A549 treated with Mapracorat at 1 μM for 4 hours (cell line): ENCODE results near the gene IER5L. TPM values are rescaled to one million over a fixed set of nuclear protein-coding genes. Genes with fewer than 3 reads are reported as not detected.

ENCODE experiments used
- total RNA-seq: library from RNA; stranded (reverse); fragments of 200-300 nt; extraction: Qiagen RNA extraction; gene quantifications from 5 replicates; pipeline ENCODE4 v1.2.3, GENCODE V29; 2022

IER5L gene
- 22.8 to 51.5 TPM (median 47.4 TPM) in 5 replicates for total RNA-seq

DNA sequence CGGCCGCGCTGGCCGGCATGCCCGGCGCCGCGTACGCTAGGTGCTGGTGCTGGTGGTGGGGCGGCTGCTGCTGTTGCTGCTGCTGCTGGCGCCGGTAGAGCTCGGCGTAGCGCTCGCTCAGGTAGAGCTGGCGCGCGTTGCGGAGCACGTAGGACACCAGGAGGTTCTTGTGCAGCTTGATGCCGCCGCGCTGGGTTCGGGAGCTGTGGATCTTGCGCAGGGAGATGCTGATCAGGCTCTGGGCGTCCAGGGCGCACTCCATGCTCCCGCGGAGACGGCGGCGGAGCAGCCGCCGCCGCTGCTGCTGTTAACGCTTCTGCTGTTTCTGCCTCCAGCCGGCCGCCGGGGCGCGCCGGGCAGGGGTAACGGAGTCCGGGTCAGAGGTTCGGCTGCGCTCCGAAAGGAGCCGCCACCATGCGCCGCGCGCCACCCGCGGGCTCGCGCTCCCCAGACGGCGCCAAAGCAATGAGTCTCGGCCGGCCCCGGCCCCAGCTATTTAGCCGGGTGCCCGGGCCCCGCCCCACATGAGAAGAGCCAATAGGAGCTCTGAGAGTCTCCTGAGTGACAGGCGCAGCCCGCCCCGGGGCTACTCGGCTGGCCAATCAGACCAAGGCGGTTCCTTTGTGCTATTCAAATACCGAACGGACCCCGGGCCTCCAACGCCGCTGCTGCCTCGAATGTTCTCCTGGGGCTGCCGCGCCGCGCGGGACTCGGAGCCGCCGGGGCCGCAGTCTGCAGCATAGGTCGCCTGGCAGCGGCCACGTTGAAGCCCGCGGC, at the start of gene IER5L:
TSS of gene IER5L (minus strand) at position 471 of the 777 bp plus-strand sequence. CDS start at position 262, 209 bp downstream.

Other genes starting within 250 kb of the IER5L start
- 32.4 to 39.8 TPM (median 37.3 TPM) in 5 replicates for gene DOLK, start 230.7 kb downstream of the IER5L start, total RNA-seq
- 32.9 to 42.5 TPM (median 39.5 TPM) in 5 replicates for gene NUP188, start 230.6 kb downstream of the IER5L start, total RNA-seq
- 34.1 to 52.7 TPM (median 51.3 TPM) in 5 replicates for gene SH3GLB2, start 149.9 kb downstream of the IER5L start, total RNA-seq
- 10.5 to 15.3 TPM (median 14.3 TPM) in 5 replicates for gene MIGA2, start 141.6 kb downstream of the IER5L start, total RNA-seq
- gene DOLPP1, start 97.2 kb downstream of the IER5L start, total RNA-seq = 17.5 to 20.2 TPM (median 17.7 TPM) in 5 replicates
- gene CRAT, start 67.5 kb downstream of the IER5L start, total RNA-seq = 23.6 to 31.4 TPM (median 29.1 TPM) in 5 replicates
- 118 to 131 TPM (median 129 TPM) in 5 replicates for gene PTPA, start 66.8 kb downstream of the IER5L start, total RNA-seq